Skeletal muscle satellite cell (primary cell): ENCODE results near the gene STEAP3.
"Not testable (repeated sequence)": the region's sequence is repeated elsewhere in the genome, so short reads cannot be mapped to it uniquely, and the experiment has no call there.

Source experiments
- H3K27me3 ChIP-seq: 2 replicates; pipeline ENCODE4 v1.7.0; 2013; ENCODE audit warnings: low read length; ENCODE audit not compliant: control insufficient read depth, insufficient read depth
- H3K36me3 ChIP-seq: 2 replicates; pipeline ENCODE4 v1.7.0; 2013; ENCODE audit warnings: mild to moderate bottlenecking, control low read depth, low read length; ENCODE audit not compliant: insufficient read depth
- H3K4me1 ChIP-seq: 2 replicates; pipeline ENCODE4 v1.7.0; 2013; ENCODE audit warnings: low read length; ENCODE audit not compliant: control insufficient read depth, insufficient read depth
- H3K4me2 ChIP-seq: 2 replicates; pipeline ENCODE4 v1.7.0; 2013; ENCODE audit warnings: mild to moderate bottlenecking, low read length
- H3K4me3 ChIP-seq: 2 replicates; pipeline ENCODE4 v1.7.0; 2013; ENCODE audit warnings: low read length
- H3K9ac ChIP-seq: 2 replicates; pipeline ENCODE4 v1.7.0; 2013; ENCODE audit warnings: mild to moderate bottlenecking, low read depth, low read length, moderate library complexity
- H3K9me3 ChIP-seq: replicated peaks from 2 replicates; pipeline ENCODE4 v1.7.0; 2013; ENCODE audit warnings: mild to moderate bottlenecking, control low read depth, low read length

Gene STEAP3

GRCh38 chr2:119261493-119262225 lies 38.0 kb downstream of the STEAP3 start:
- H3K27me3 ChIP-seq: no peaks in the 10 kb centered on the region
- no peak overlapping the region for H3K4me3 ChIP-seq
- no peak overlapping the region for H3K9ac ChIP-seq
- no peaks in the 10 kb centered on the region for H3K9me3 ChIP-seq
- H3K36me3 ChIP-seq: peaks cover 34% of the 10 kb centered on the region
- H3K4me1 ChIP-seq: peaks cover 6% of the 10 kb centered on the region
- no peak overlapping the region for H3K4me2 ChIP-seq

DNA sequence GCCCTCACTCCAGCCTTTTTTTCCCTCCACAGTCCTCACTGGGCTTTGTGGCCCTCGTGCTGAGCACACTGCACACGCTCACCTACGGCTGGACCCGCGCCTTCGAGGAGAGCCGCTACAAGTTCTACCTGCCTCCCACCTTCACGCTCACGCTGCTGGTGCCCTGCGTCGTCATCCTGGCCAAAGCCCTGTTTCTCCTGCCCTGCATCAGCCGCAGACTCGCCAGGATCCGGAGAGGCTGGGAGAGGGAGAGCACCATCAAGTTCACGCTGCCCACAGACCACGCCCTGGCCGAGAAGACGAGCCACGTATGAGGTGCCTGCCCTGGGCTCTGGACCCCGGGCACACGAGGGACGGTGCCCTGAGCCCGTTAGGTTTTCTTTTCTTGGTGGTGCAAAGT lies 39.4 kb downstream of the STEAP3 start:
- H3K9ac ChIP-seq: no peak overlapping the region
- H3K36me3 ChIP-seq: peaks cover 26% of the 10 kb centered on the region
- H3K9me3 ChIP-seq: no peaks in the 10 kb centered on the region
- no peak overlapping the region for H3K4me2 ChIP-seq
- peaks cover 7% of the 10 kb centered on the region for H3K4me1 ChIP-seq
- no peak overlapping the region for H3K4me3 ChIP-seq
- H3K27me3 ChIP-seq: no peaks in the 10 kb centered on the region

GRCh38 chr2:119263656-119264055 lies 40.0 kb downstream of the STEAP3 start:
- Histone ChIP-seq H3K36me3 (peaks cover 26% of the 10 kb centered on the region), H3K9ac (no peak overlapping the region), H3K4me3 (no peak overlapping the region), H3K27me3 (no peaks in the 10 kb centered on the region), H3K4me2 (no peak overlapping the region), H3K9me3 (no peaks in the 10 kb centered on the region), H3K4me1 (peaks cover 7% of the 10 kb centered on the region)

- Histone ChIP-seq H3K36me3 (peaks cover 26% of the 10 kb centered on the region), H3K9me3 (no peaks in the 10 kb centered on the region), H3K27me3 (no peaks in the 10 kb centered on the region), H3K4me1 (peaks cover 7% of the 10 kb centered on the region), H3K4me2 (no peak overlapping the region), H3K4me3 (no peak overlapping the region), H3K9ac (no peak overlapping the region)
These were observed 41.4 kb downstream of the STEAP3 start for GRCh38 chr2:119264781-119265692.

GRCh38 chr2:119265693-119266066 lies 42.0 kb downstream of the STEAP3 start:
- H3K36me3 ChIP-seq: peaks cover 26% of the 10 kb centered on the region
- peaks cover 4% of the 10 kb centered on the region for H3K4me1 ChIP-seq

GRCh38 chr2:119266091-119266589 lies 42.5 kb downstream of the STEAP3 start:
- Histone ChIP-seq H3K4me2 (no peak overlapping the region), H3K9me3 (no peaks in the 10 kb centered on the region), H3K4me3 (no peak overlapping the region), H3K9ac (no peak overlapping the region), H3K36me3 (peaks cover 26% of the 10 kb centered on the region), H3K4me1 (peaks cover 3% of the 10 kb centered on the region), H3K27me3 (no peaks in the 10 kb centered on the region)

More at GRCh38 chr2:119265693-119266066, 42.0 kb downstream of the STEAP3 start:
- Histone ChIP-seq H3K4me2 (no peak overlapping the region), H3K9me3 (no peaks in the 10 kb centered on the region), H3K9ac (no peak overlapping the region), H3K4me3 (no peak overlapping the region), H3K27me3 (no peaks in the 10 kb centered on the region)

DNA sequence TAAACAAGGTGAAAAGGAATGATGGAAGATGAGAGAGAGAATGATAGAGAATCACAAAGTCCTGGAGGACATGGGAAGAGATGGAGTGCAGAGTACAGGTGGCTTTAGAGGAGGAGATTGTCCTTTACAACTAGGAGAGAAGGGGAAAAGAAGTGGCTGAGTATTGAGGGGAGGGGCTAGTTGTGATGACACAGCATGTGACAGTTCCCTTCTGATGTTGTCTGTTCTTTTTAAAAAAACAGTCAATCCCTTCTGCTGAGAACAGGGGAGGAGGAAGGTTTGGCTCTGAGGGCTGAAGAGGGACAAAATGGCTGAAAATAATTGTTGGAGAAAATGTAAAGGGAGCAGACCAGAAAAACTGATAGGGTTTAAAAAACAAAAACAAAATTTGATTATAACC lies 44.0 kb downstream of the STEAP3 start:
- H3K9ac ChIP-seq: no peak overlapping the region
- H3K36me3 ChIP-seq: peaks cover 26% of the 10 kb centered on the region

DNA sequence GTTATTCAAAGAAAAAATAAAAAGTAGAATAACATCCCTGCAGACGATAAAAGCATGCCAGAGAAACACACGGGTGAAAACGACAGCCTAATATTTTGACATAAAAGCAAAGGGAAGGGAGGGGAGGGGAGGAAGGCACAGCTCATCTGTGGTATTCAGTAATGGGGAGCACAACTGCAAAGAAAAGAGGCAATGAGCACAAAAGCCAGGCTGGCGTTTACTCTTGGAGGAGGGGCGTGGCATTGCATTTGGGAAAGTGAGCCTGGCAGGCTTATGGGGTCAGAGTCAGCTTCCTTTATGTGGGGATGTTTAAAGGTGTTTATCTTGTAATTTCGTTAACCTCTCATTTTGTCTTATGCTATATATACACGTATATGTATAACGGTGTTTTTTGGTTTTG lies 53.2 kb downstream of the STEAP3 start:
- Histone ChIP-seq H3K9me3 (no peaks in the 10 kb centered on the region), H3K4me1 (no peaks in the 10 kb centered on the region), H3K9ac (no peak overlapping the region), H3K4me3 (no peak overlapping the region), H3K27me3 (no peaks in the 10 kb centered on the region), H3K36me3 (no peaks in the 10 kb centered on the region), H3K4me2 (no peak overlapping the region)

More for the DNA sequence above, 44.0 kb downstream of the STEAP3 start:
- Histone ChIP-seq H3K27me3 (no peaks in the 10 kb centered on the region), H3K4me2 (no peak overlapping the region), H3K4me3 (no peak overlapping the region), H3K9me3 (no peaks in the 10 kb centered on the region), H3K4me1 (peaks cover 3% of the 10 kb centered on the region)

GRCh38 chr2:119278385-119278784 lies 54.8 kb downstream of the STEAP3 start:
- not testable (repeated sequence) for H3K4me1 ChIP-seq, H3K36me3 ChIP-seq, H3K9ac ChIP-seq, H3K9me3 ChIP-seq, H3K27me3 ChIP-seq, H3K4me2 ChIP-seq, H3K4me3 ChIP-seq

- no peak overlapping the region for H3K4me3 ChIP-seq
- H3K36me3 ChIP-seq: no peaks in the 10 kb centered on the region
- no peak overlapping the region for H3K9ac ChIP-seq
- no peak overlapping the region for H3K4me2 ChIP-seq
- no peaks in the 10 kb centered on the region for H3K9me3 ChIP-seq
- no peaks in the 10 kb centered on the region for H3K27me3 ChIP-seq
- peaks cover 12% of the 10 kb centered on the region for H3K4me1 ChIP-seq
These were observed 55.3 kb downstream of the STEAP3 start for GRCh38 chr2:119278946-119279345.

GRCh38 chr2:119279666-119280065 lies 56.0 kb downstream of the STEAP3 start:
- Histone ChIP-seq H3K9me3 (no peaks in the 10 kb centered on the region), H3K9ac (no peak overlapping the region), H3K4me3 (no peak overlapping the region), H3K4me1 (peaks cover 20% of the 10 kb centered on the region), H3K36me3 (no peaks in the 10 kb centered on the region), H3K27me3 (no peaks in the 10 kb centered on the region), H3K4me2 (no peak overlapping the region)
